Body of pancreas (tissue), 4 donors: ENCODE measurements around the gene MBD3. TPM values are rescaled to one million over a fixed set of nuclear protein-coding genes. Genes with fewer than 3 reads are reported as not detected.

Source experiments
- ATAC-seq: fragments of 150-250 bp; one replicate; pipeline ENCODE4 v1.9.1; 2016
- DNase-seq, 4 donors: peaks; one replicate each; pipeline ENCODE4 v3.0.0-alpha.2; 2019
- H3K27ac ChIP-seq, 4 donors: fragments of 200-600 bp; sonication (generic); 1 replicate in 3 of 4; 2 replicates in 1 of 4; pipeline versions ENCODE4 v1.5.1 to v1.6.1; 2016 to 2019; ENCODE audit warnings: mild to moderate bottlenecking in 1 of 4, mixed read lengths in 1 of 4, moderate library complexity in 1 of 4
- H3K27me3 ChIP-seq, 2 donors: fragments of 200-600 bp; sonication (generic); one replicate each; pipeline ENCODE4 v1.6.0; 2016; ENCODE audit warnings: mild to moderate bottlenecking in 1 of 2
- H3K36me3 ChIP-seq, 2 donors: fragments of 200-600 bp; sonication (generic); replicated peaks in 1 of 2; 2 replicates each; pipeline ENCODE4 v1.5.1; 2016; ENCODE audit warnings: low read depth in 2 of 2; ENCODE audit not compliant: insufficient read depth in 1 of 2
- H3K4me1 ChIP-seq: fragments of 200-600 bp; sonication (generic); one replicate; pipeline ENCODE4 v1.6.0; 2016
- H3K4me3 ChIP-seq, 2 donors: fragments of 200-600 bp; sonication (generic); 1 replicate in 1 of 2; 2 replicates in 1 of 2; pipeline ENCODE4 v1.5.1; 2016 to 2019
- H3K9me3 ChIP-seq, 3 donors: fragments of 200-600 bp; sonication (generic); 1 replicate in 2 of 3; 2 replicates in 1 of 3; pipeline ENCODE4 v1.5.1; 2016
- CTCF ChIP-seq, 7 experiments: fragments of 450-650 bp in 4 of 7; fragments of 200-600 bp in 3 of 7; sonication (generic) in 3 of 7; IDR thresholded peaks; one replicate each; pipeline ENCODE4 v1.5.1; 2016 to 2019; ENCODE audit warnings: antibody characterized with exemption in 7 of 7
- POLR2A ChIP-seq, 3 donors: fragments of 450-650 bp; IDR thresholded peaks; one replicate each; pipeline ENCODE4 v1.6.1; 2016; ENCODE audit warnings: antibody characterized with exemption in 3 of 3, mild to moderate bottlenecking in 2 of 3
- WGBS, 2 donors: methylation state at CpG; one replicate each; pipeline ENCODE4 v1.1.5; 2017; 5-methylcytosine and 5-hydroxymethylcytosine counted together
- intact Hi-C: fragments of 100-400 bp; cut with DNase I; formaldehyde crosslinking; loops from one replicate; pipeline ENCODE4 v1.15.1; 2023
- total RNA-seq, 2 donors: library from RNA; depleted of rRNA; stranded (reverse); fragments of >200 nt; gene quantifications; one replicate each; pipeline ENCODE4 v1.1.0, GENCODE V29; 2016

Gene MBD3
- total RNA-seq, 2 donors from 2014 or later = 37.4 to 91.6 TPM

- ATAC-seq = no peak
- intact Hi-C loops = no loop called here
- no peak overlapping the region for H3K27ac ChIP-seq
- H3K27me3 ChIP-seq = no peaks in the 10 kb centered on the region
- peaks cover 5 to 9% of the 10 kb centered on the region in 2 donors for H3K36me3 ChIP-seq
- TF ChIP-seq CTCF (IDR thresholded peaks at IDR 0.05) (no peak), POLR2A (IDR thresholded peaks at IDR 0.05) (no peak)
- H3K4me3 ChIP-seq = no peak overlapping the region
- H3K9me3 ChIP-seq = no peaks in the 10 kb centered on the region
- WGBS, 2 donors = 93 to 94% methylated on average over 6 to 8 of the region's 13 CpGs
- DNase-seq = peak in 1 of 4 donors; percentile 11
- peaks cover 5% of the 10 kb centered on the region for H3K4me1 ChIP-seq
Measured at GRCh38 chr19:1585243-1585580, 7.5 kb downstream of the MBD3 start.

GRCh38 chr19:1584500-1585242 is 8.0 kb downstream of the MBD3 start:
- H3K27me3 ChIP-seq = no peaks in the 10 kb centered on the region
- no peaks in the 10 kb centered on the region for H3K4me1 ChIP-seq
- TF ChIP-seq CTCF (IDR thresholded peaks at IDR 0.05) (no peak), POLR2A (IDR thresholded peaks at IDR 0.05) (no peak)
- peaks cover 8 to 12% of the 10 kb centered on the region in 2 donors for H3K36me3 ChIP-seq
- no peak overlapping the region for H3K27ac ChIP-seq
- 89 to 91% methylated on average over 43 to 63 of the region's 87 CpGs for WGBS, 2 donors
- intact Hi-C loops = no loop called here
- no peak overlapping the region for H3K4me3 ChIP-seq
- H3K9me3 ChIP-seq = no peaks in the 10 kb centered on the region
- ATAC-seq = no peak
- DNase-seq = peak in 1 of 4 donors; percentile 11

GRCh38 chr19:1582201-1582600 is 10.5 kb downstream of the MBD3 start:
- TF ChIP-seq CTCF (IDR thresholded peaks at IDR 0.05) (no peak), POLR2A (IDR thresholded peaks at IDR 0.05) (no peak)
- ATAC-seq (no peak), DNase-seq (no peak)
- H3K27ac ChIP-seq = no peak overlapping the region
- no peaks in the 10 kb centered on the region for H3K27me3 ChIP-seq
- no peaks in the 10 kb centered on the region for H3K4me1 ChIP-seq
- H3K36me3 ChIP-seq = peaks cover 8 to 12% of the 10 kb centered on the region in 2 donors
- intact Hi-C loops = no loop called here
- WGBS, 2 donors = 73% methylated on average over 9 of the region's 9 CpGs; no CpG with 5 or more reads in 1 of the 2 donors
- no peaks in the 10 kb centered on the region for H3K9me3 ChIP-seq
- no peak overlapping the region for H3K4me3 ChIP-seq

- H3K36me3 ChIP-seq = peaks cover 8 to 12% of the 10 kb centered on the region in 2 donors
- H3K4me3 ChIP-seq = no peak overlapping the region
- DNase-seq (no peak), ATAC-seq (no peak)
- no peaks in the 10 kb centered on the region for H3K4me1 ChIP-seq
- H3K9me3 ChIP-seq = no peaks in the 10 kb centered on the region
- WGBS, 2 donors = 93 to 94% methylated on average over 13 to 22 of the region's 22 CpGs
- H3K27me3 ChIP-seq = no peaks in the 10 kb centered on the region
- no peak for TF ChIP-seq POLR2A (IDR thresholded peaks at IDR 0.05)
- no peak overlapping the region for H3K27ac ChIP-seq
- intact Hi-C loops = no loop called here
Measured at GRCh38 chr19:1580957-1581356, 11.7 kb downstream of the MBD3 start.

- Histone ChIP-seq H3K27ac (no peak overlapping the region), H3K36me3 (peaks cover 8 to 12% of the 10 kb centered on the region in 2 donors), H3K27me3 (no peaks in the 10 kb centered on the region), H3K9me3 (no peaks in the 10 kb centered on the region), H3K4me1 (no peaks in the 10 kb centered on the region), H3K4me3 (no peak overlapping the region)
- no peak for ATAC-seq
- WGBS, 2 donors = 88 to 94% methylated on average over 13 to 19 of the region's 20 CpGs
- intact Hi-C loops = no loop called here
- no peak for DNase-seq
- TF ChIP-seq POLR2A (IDR thresholded peaks at IDR 0.05) (no peak), CTCF (IDR thresholded peaks at IDR 0.05) (no peak)
Measured at GRCh38 chr19:1580382-1580781, 12.3 kb downstream of the MBD3 start.
